Activated naive CD4-positive, alpha-beta T cell treated with Interleukin-2 at 50 U/mL for 16 hours (primary cell): Measurements from ENCODE around the gene SGK2.

Source experiments
- DNase-seq: peaks from one replicate; pipeline ENCODE4 v3.0.0-alpha.2; 2020

The SGK2 gene

DNA sequence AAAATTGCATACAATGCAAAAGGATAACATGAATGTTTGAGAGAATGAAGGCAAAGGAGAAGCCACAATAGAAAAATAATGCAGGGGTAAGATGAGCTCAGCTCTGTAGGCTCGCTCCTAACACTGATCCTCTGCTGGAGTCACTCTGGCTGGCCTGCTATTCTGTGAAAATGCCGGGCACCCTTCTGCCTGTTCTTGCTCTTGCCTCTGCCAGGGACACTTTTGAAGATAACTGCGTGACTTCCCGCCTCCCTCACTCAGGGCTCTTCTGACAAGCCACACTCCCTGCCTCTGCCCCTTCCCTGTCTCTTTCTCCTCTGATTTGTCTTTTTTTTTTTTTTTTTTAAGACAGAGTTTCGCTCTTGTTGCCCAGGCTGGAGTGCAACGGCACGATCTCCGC, 72.8 kb downstream of the SGK2 start:
- DNase-seq = no peak
